ENCODE measurements around the gene PLCXD3.

DNA sequence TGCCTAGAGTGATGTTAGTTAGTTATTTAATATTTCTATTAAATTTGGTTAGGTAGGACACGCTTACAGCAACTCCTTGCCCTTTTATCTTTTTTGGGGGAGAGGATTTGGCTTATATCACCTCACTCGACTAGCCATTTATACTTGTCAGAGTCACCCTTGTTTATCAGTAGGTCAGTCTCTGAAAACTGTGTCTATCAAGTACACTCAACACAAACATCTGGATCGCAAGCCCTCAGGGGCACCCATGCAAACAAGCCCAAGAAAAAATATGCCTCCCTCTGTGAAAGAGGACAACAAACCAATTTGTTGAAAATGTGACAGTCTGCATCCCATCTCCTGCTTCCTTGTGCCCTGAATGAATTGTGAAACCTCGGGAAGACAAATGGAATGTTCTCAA, 139.9 kb downstream of the PLCXD3 start:
- TF ChIP-seq POLR2A (IDR thresholded peaks at IDR 0.05; ENCODE audit: low read depth, low read length) (no peak), CEBPB (IDR thresholded peaks at IDR 0.05; ENCODE audit: borderline replicate concordance in 1 of 2, low read depth in 2 of 2, low read length in 2 of 2) (no peak), ZNF24 (IDR thresholded peaks at IDR 0.05) (no peak), EZH2 (IDR thresholded peaks at IDR 0.05; ENCODE audit: borderline replicate concordance, control insufficient read depth, low read depth, low read length) (no peak), POLR2AphosphoS5 (IDR thresholded peaks at IDR 0.05; ENCODE audit: low read length) (no peak), EED (IDR thresholded peaks at IDR 0.05; ENCODE audit: low read depth) (no peak), STAT3 (IDR thresholded peaks at IDR 0.05; ENCODE audit: low read depth, low read length) (no peak), TAF1 (IDR thresholded peaks at IDR 0.05; ENCODE audit: borderline replicate concordance, low read depth, low read length) (no peak), GABPA (IDR thresholded peaks at IDR 0.05; ENCODE audit: low read depth) (no peak), SP1 (IDR thresholded peaks at IDR 0.05; ENCODE audit: low read depth, low read length) (no peak), TBL1XR1 (IDR thresholded peaks at IDR 0.05; ENCODE audit: low read depth, low read length) (no peak)
- TF ChIP-seq, protein P1, sequence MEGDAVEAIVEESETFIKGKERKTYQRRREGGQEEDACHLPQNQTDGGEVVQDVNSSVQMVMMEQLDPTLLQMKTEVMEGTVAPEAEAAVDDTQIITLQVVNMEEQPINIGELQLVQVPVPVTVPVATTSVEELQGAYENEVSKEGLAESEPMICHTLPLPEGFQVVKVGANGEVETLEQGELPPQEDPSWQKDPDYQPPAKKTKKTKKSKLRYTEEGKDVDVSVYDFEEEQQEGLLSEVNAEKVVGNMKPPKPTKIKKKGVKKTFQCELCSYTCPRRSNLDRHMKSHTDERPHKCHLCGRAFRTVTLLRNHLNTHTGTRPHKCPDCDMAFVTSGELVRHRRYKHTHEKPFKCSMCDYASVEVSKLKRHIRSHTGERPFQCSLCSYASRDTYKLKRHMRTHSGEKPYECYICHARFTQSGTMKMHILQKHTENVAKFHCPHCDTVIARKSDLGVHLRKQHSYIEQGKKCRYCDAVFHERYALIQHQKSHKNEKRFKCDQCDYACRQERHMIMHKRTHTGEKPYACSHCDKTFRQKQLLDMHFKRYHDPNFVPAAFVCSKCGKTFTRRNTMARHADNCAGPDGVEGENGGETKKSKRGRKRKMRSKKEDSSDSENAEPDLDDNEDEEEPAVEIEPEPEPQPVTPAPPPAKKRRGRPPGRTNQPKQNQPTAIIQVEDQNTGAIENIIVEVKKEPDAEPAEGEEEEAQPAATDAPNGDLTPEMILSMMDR (IDR thresholded peaks at IDR 0.05 in 2 of 3, conservative IDR thresholded peaks at IDR 0.05 in 1 of 3; ENCODE audit: control insufficient read depth in 2 of 3, extremely low read depth in 1 of 3, insufficient read depth in 1 of 3, low read depth in 3 of 3, low read length in 3 of 3) = no peak
- TF ChIP-seq, protein P2, sequence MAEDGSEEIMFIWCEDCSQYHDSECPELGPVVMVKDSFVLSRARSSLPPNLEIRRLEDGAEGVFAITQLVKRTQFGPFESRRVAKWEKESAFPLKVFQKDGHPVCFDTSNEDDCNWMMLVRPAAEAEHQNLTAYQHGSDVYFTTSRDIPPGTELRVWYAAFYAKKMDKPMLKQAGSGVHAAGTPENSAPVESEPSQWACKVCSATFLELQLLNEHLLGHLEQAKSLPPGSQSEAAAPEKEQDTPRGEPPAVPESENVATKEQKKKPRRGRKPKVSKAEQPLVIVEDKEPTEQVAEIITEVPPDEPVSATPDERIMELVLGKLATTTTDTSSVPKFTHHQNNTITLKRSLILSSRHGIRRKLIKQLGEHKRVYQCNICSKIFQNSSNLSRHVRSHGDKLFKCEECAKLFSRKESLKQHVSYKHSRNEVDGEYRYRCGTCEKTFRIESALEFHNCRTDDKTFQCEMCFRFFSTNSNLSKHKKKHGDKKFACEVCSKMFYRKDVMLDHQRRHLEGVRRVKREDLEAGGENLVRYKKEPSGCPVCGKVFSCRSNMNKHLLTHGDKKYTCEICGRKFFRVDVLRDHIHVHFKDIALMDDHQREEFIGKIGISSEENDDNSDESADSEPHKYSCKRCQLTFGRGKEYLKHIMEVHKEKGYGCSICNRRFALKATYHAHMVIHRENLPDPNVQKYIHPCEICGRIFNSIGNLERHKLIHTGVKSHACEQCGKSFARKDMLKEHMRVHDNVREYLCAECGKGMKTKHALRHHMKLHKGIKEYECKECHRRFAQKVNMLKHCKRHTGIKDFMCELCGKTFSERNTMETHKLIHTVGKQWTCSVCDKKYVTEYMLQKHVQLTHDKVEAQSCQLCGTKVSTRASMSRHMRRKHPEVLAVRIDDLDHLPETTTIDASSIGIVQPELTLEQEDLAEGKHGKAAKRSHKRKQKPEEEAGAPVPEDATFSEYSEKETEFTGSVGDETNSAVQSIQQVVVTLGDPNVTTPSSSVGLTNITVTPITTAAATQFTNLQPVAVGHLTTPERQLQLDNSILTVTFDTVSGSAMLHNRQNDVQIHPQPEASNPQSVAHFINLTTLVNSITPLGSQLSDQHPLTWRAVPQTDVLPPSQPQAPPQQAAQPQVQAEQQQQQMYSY (CRISPR knock-in tag; IDR thresholded peaks at IDR 0.05) = no peak
